ENCODE data around the gene TSPAN3. TPM values are rescaled to one million over a fixed set of nuclear protein-coding genes. Genes with fewer than 3 reads are reported as not detected.

The TSPAN3 gene
- total RNA-seq, 1 experiment from 2014 or later = 84.9 TPM

GRCh38 chr15:77070495-77071304 is at the start of gene TSPAN3 (continued):
- no peak for TF ChIP-seq ZNF512 (CRISPR knock-in tag; IDR thresholded peaks at IDR 0.05; ENCODE audit: borderline replicate concordance)
- TF ChIP-seq TP53 (CRISPR knock-in tag; IDR thresholded peaks at IDR 0.05) = 0 out of 2 replicates have a peak, but pooled peaks have one; percentile 57
- TF ChIP-seq E2F4 (CRISPR knock-in tag; IDR thresholded peaks at IDR 0.05; ENCODE audit: borderline replicate concordance, low read depth) = no peak
- TF ChIP-seq ZNF219 (CRISPR knock-in tag; IDR thresholded peaks at IDR 0.05; ENCODE audit: borderline replicate concordance) = no peak
- TF ChIP-seq MXD4 (CRISPR knock-in tag; IDR thresholded peaks at IDR 0.05; ENCODE audit: borderline replicate concordance) = no peak
- no peak for TF ChIP-seq ZSCAN18 (CRISPR knock-in tag; IDR thresholded peaks at IDR 0.05)
- TF ChIP-seq E2F1 (CRISPR knock-in tag; IDR thresholded peaks at IDR 0.05) = no peak
- TF ChIP-seq ATF1 (CRISPR knock-in tag; IDR thresholded peaks at IDR 0.05) = no peak
- no peak for TF ChIP-seq MAX (CRISPR knock-in tag; IDR thresholded peaks at IDR 0.05)

- H3K36me3 Mint-ChIP-seq = no peaks in the 10 kb centered on the region
- ChIA-PET CTCF (interaction anchor here (1.1 to 5.8 kb wide), 6 partner anchors 12 to 422 kb away, joined by 3 to 93 read pairs (median 18); no protein-coding TSS in a partner anchor), POLR2A (no interaction called here)
- H3K27me3 Mint-ChIP-seq (ENCODE audit: low read depth) = no peaks in the 10 kb centered on the region
- no peaks in the 10 kb centered on the region for H3K9me3 Mint-ChIP-seq
- DNase-seq (ENCODE audit: low spot score) (no peak), ATAC-seq (peak; percentile 56)
- no peak overlapping the region for H3K27ac Mint-ChIP-seq
- H3K4me3 Mint-ChIP-seq = no peak overlapping the region
- TF ChIP-seq FOXP1 (CRISPR knock-in tag; IDR thresholded peaks at IDR 0.05; ENCODE audit: borderline replicate concordance) = no peak
- TF ChIP-seq PREB (CRISPR knock-in tag; IDR thresholded peaks at IDR 0.05; ENCODE audit: borderline replicate concordance) = no peak
- TF ChIP-seq ZNF317 (CRISPR knock-in tag; IDR thresholded peaks at IDR 0.05; ENCODE audit: borderline replicate concordance, low read depth) = no peak
- peaks cover 28% of the 10 kb centered on the region for H3K4me1 Mint-ChIP-seq
These were observed 49.7 kb upstream of the TSPAN3 start for GRCh38 chr15:77120576-77120975.

GRCh38 chr15:77119446-77119845 is 48.5 kb upstream of the TSPAN3 start:
- no peaks in the 10 kb centered on the region for H3K27me3 Mint-ChIP-seq (ENCODE audit: low read depth)
- H3K4me1 Mint-ChIP-seq = peaks cover 28% of the 10 kb centered on the region
- no peak for ATAC-seq
- TF ChIP-seq ATF2 (CRISPR knock-in tag; IDR thresholded peaks at IDR 0.05; ENCODE audit: borderline replicate concordance, low read depth) = no peak
- TF ChIP-seq FOXK1 (CRISPR knock-in tag; IDR thresholded peaks at IDR 0.05) = no peak
- no peak for TF ChIP-seq ZNF423 (CRISPR knock-in tag; IDR thresholded peaks at IDR 0.05)
- TF ChIP-seq NFYB (CRISPR knock-in tag; conservative IDR thresholded peaks at IDR 0.05; ENCODE audit: low read depth) = no peak
- no peak for TF ChIP-seq HMGXB4 (CRISPR knock-in tag; IDR thresholded peaks at IDR 0.05)
- no peak for TF ChIP-seq KAT7 (CRISPR knock-in tag; IDR thresholded peaks at IDR 0.05; ENCODE audit: borderline replicate concordance)
- no peak for TF ChIP-seq JAZF1 (CRISPR knock-in tag; IDR thresholded peaks at IDR 0.05)

More at GRCh38 chr15:77119446-77119845, 48.5 kb upstream of the TSPAN3 start:
- ChIA-PET POLR2A (no interaction called here), CTCF (interaction anchor here (0.8 to 5.8 kb wide), 26 partner anchors 9 to 701 kb away, joined by 3 to 93 read pairs (median 4); partner anchors contain the start of genes HMG20A and LINGO1)
- Mint-ChIP-seq H3K27ac (no peak overlapping the region), H3K4me3 (no peak overlapping the region), H3K9me3 (no peaks in the 10 kb centered on the region), H3K36me3 (0 out of 2 replicates have a peak, but pooled peaks cover 1% of the 10 kb centered on the region)
- DNase-seq (ENCODE audit: low spot score) = no peak

Data from WTC11 (cell line).